DMS53 treated with DMSO at 0.1 percent for 48 hours (cell line): ENCODE measurements around the gene DONSON.

Experiments
- DNase-seq: peaks from one replicate; lab custom pipeline; 2025; ENCODE audit not compliant: unreplicated experiment; lab: John Stamatoyannopoulos, UW

Gene DONSON

GRCh38 chr21:33566514-33566913 lies 22.0 kb downstream of the DONSON start:
- no peak for DNase-seq

- no peak for DNase-seq
These were observed 26.1 kb downstream of the DONSON start for GRCh38 chr21:33562389-33562788.

- DNase-seq, result no peak
These were observed 27.1 kb downstream of the DONSON start for GRCh38 chr21:33561373-33561772.

GRCh38 chr21:33560965-33561364 lies 27.5 kb downstream of the DONSON start:
- DNase-seq, result no peak

GRCh38 chr21:33559813-33560212 lies 28.7 kb downstream of the DONSON start:
- no peak for DNase-seq

- DNase-seq, result no peak
These were observed 29.6 kb downstream of the DONSON start for GRCh38 chr21:33558777-33559421.

GRCh38 chr21:33557447-33557846 lies 31.0 kb downstream of the DONSON start:
- DNase-seq, result no peak

GRCh38 chr21:33554982-33555344 lies 33.5 kb downstream of the DONSON start:
- DNase-seq, result no peak

- no peak for DNase-seq
These were observed 34.1 kb downstream of the DONSON start for GRCh38 chr21:33554236-33554981.

- DNase-seq, result no peak
These were observed 35.4 kb downstream of the DONSON start for GRCh38 chr21:33552999-33553598.

- no peak for DNase-seq
These were observed 36.1 kb downstream of the DONSON start for GRCh38 chr21:33552093-33552998.

GRCh38 chr21:33551664-33552063 lies 36.8 kb downstream of the DONSON start:
- DNase-seq, result no peak

GRCh38 chr21:33550772-33551660 lies 37.5 kb downstream of the DONSON start:
- no peak for DNase-seq

GRCh38 chr21:33549848-33550771 lies 38.4 kb downstream of the DONSON start:
- DNase-seq, result no peak

- no peak for DNase-seq
These were observed 42.4 kb downstream of the DONSON start for GRCh38 chr21:33546086-33546485.

- DNase-seq, result no peak
These were observed 43.9 kb downstream of the DONSON start for GRCh38 chr21:33544451-33545195.

GRCh38 chr21:33543505-33544129 lies 44.9 kb downstream of the DONSON start:
- no peak for DNase-seq
